K562 (cell line): ENCODE results near the gene CLN5. TPM values are rescaled to one million over a fixed set of nuclear protein-coding genes. Genes with fewer than 3 reads are reported as not detected.

ENCODE experiments used
- ATAC-seq: fragments of 200-7000 bp; cut with Tn5 transposase; 3 replicates; pipeline ENCODE4 v1.9.1; 2020; ENCODE audit warnings: moderate library complexity
- BruUV-seq: library from RNA; stranded (reverse); fragments of 400-500 nt; replicated peaks from 2 replicates; lab custom pipeline; 2021; lab: Mats Ljungman, UMichigan
- CTCF ChIA-PET: fragments of 300-600 bp; formaldehyde crosslinking; extraction: SDS; loops from one replicate; lab custom pipeline; 2021; ENCODE audit warnings: low intra/inter-chr PET ratio; lab: Yijun Ruan, JAX
- POLR2A ChIA-PET: fragments of 300-600, 350-650 bp; sonication (Branson Sonifier 250); formaldehyde crosslinking; extraction: SDS; loops from one replicate; lab custom pipeline; 2021; ENCODE audit warnings: antibody characterized with exemption, inconsistent platforms; lab: Yijun Ruan, JAX
- DNase-seq, 4 experiments: peaks; one replicate each; pipeline versions ENCODE4 v3.0.0 to v3.0.0-alpha.2; 2011 to 2018; ENCODE audit warnings: low spot score in 3 of 4, mixed read lengths in 3 of 4; ENCODE audit errors: extremely low read depth in 1 of 4
- FAIRE-seq: peaks from 2 replicates; lab custom pipeline; 2011; peaks lifted over from hg19 to GRCh38; lab: Jason Lieb, UNC
- H2AFZ ChIP-seq: 2 replicates; pipeline ENCODE4 v1.6.0; 2011; ENCODE audit warnings: low read depth, low read length, control low read depth, inconsistent platforms
- H3K27ac ChIP-seq: fragments of 200-600 bp; 3 replicates; pipeline ENCODE4 v1.8.0; 2011; ENCODE audit warnings: low read depth, mild to moderate bottlenecking, control low read depth, inconsistent platforms, low read length, moderate library complexity, mixed read lengths; ENCODE audit errors: extremely low read depth
- H3K27me3 ChIP-seq, 2 experiments: fragments of 300-600 bp in 1 of 2; 2 replicates in 1 of 2; 3 replicates in 1 of 2; pipeline versions ENCODE4 v1.6.0 to v1.8.0; 2011; ENCODE audit warnings: inconsistent platforms in 2 of 2, low read length in 2 of 2, mild to moderate bottlenecking in 1 of 2, mixed read lengths in 1 of 2, moderate library complexity in 1 of 2; ENCODE audit not compliant: control insufficient read depth in 2 of 2, insufficient read depth in 2 of 2
- H3K36me3 ChIP-seq: fragments of 300-600 bp; 3 replicates; pipeline ENCODE4 v1.8.0; 2011; ENCODE audit warnings: mild to moderate bottlenecking, low read length, inconsistent platforms; ENCODE audit not compliant: control insufficient read depth, insufficient read depth
- H3K4me1 ChIP-seq, 2 experiments: fragments of 200-600 bp in 1 of 2; replicated peaks in 1 of 2; 2 replicates in 1 of 2; 3 replicates in 1 of 2; pipeline versions ENCODE4 v1.5.1 to v1.8.0; 2011; ENCODE audit warnings: inconsistent platforms in 2 of 2, low read length in 2 of 2, mild to moderate bottlenecking in 1 of 2, mixed read lengths in 1 of 2, moderate library complexity in 1 of 2; ENCODE audit not compliant: control insufficient read depth in 2 of 2, insufficient read depth in 2 of 2
- H3K4me2 ChIP-seq: 2 replicates; pipeline ENCODE4 v1.6.1; 2011; ENCODE audit warnings: low read length, control low read depth, inconsistent platforms, mixed read lengths; ENCODE audit not compliant: insufficient read depth
- H3K4me3 ChIP-seq: fragments of 200-600 bp; sonication (generic), shearing (Covaris generic); 2 replicates; pipeline ENCODE4 v1.5.1; 2016; ENCODE audit warnings: control low read depth, inconsistent platforms
- H3K79me2 ChIP-seq: fragments of 200-600 bp; 3 replicates; pipeline ENCODE4 v1.8.0; 2011; ENCODE audit warnings: low read length, inconsistent platforms; ENCODE audit not compliant: control insufficient read depth, insufficient read depth
- H3K9ac ChIP-seq, 2 experiments: 2 replicates each; pipeline versions ENCODE4 v1.6.0 to v1.6.1; 2011; ENCODE audit warnings: low read depth in 2 of 2, low read length in 2 of 2, control low read depth in 1 of 2, inconsistent platforms in 1 of 2, mild to moderate bottlenecking in 1 of 2, mixed read lengths in 1 of 2; ENCODE audit not compliant: insufficient read depth in 1 of 2
- H3K9me1 ChIP-seq: one replicate; pipeline ENCODE4 v1.6.0; 2011; ENCODE audit warnings: inconsistent platforms, mild to moderate bottlenecking, low read length, moderate library complexity; ENCODE audit not compliant: control insufficient read depth, insufficient read depth
- H3K9me3 ChIP-seq: replicated peaks from 2 replicates; pipeline ENCODE4 v1.5.1; 2011; ENCODE audit warnings: low read depth, low read length, inconsistent platforms; ENCODE audit not compliant: control insufficient read depth, insufficient read depth
- H4K20me1 ChIP-seq: replicated peaks from 2 replicates; pipeline ENCODE4 v1.6.1; 2011; ENCODE audit warnings: low read length, inconsistent platforms, mixed read lengths; ENCODE audit not compliant: control insufficient read depth, insufficient read depth
- EP400 ChIP-seq: fragments of 450-650 bp; IDR thresholded peaks from 2 replicates; pipeline ENCODE4 v1.6.1; 2017; ENCODE audit warnings: antibody characterized with exemption, mild to moderate bottlenecking, moderate library complexity
- HDAC6 ChIP-seq: IDR thresholded peaks from 2 replicates; pipeline ENCODE4 v1.6.1; 2012; ENCODE audit warnings: low read depth, mild to moderate bottlenecking, control low read depth, inconsistent platforms, low read length, moderate library complexity
- PHF8 ChIP-seq: fragments of 200-600 bp; sonication (generic); IDR thresholded peaks from 2 replicates; pipeline ENCODE4 v1.6.1; 2012; ENCODE audit warnings: mixed run types, mild to moderate bottlenecking, inconsistent platforms, low read length, moderate library complexity, borderline replicate concordance
- PML ChIP-seq: IDR thresholded peaks from 2 replicates; pipeline ENCODE4 v1.6.1; 2012; ENCODE audit warnings: low read length, inconsistent platforms
- POLR2H ChIP-seq: IDR thresholded peaks from 2 replicates; pipeline ENCODE4 v1.6.1; 2016; ENCODE audit warnings: missing genetic modification characterization, low read depth, mild to moderate bottlenecking, control low read depth, missing compliant biosample characterization, moderate library complexity
- RB1 ChIP-seq: fragments of 450-650 bp; IDR thresholded peaks from 2 replicates; pipeline ENCODE4 v1.6.1; 2017; ENCODE audit warnings: low read depth, mild to moderate bottlenecking
- RBFOX2 ChIP-seq: fragments of 200-400 bp; formaldehyde crosslinking; IDR thresholded peaks from 2 replicates; pipeline ENCODE4 v1.6.1; 2017; ENCODE audit warnings: low read depth, mild to moderate bottlenecking, low read length, moderate library complexity
- SIN3B ChIP-seq: fragments of 450-650 bp; IDR thresholded peaks from 2 replicates; pipeline ENCODE4 v1.6.1; 2017; ENCODE audit warnings: low read depth, mild to moderate bottlenecking, moderate library complexity
- SRSF9 ChIP-seq: fragments of 200-400 bp; formaldehyde crosslinking; IDR thresholded peaks from 2 replicates; pipeline ENCODE4 v1.6.1; 2017; ENCODE audit warnings: low read depth, low read length, borderline replicate concordance
- ZFX ChIP-seq: sonication (generic); formaldehyde crosslinking; IDR thresholded peaks from 2 replicates; pipeline ENCODE4 v1.8.0; 2022; ENCODE audit warnings: mild to moderate bottlenecking, missing genetic modification reagents, moderate library complexity
- ZNF395 ChIP-seq: fragments of 200-800 bp; sonication (Bioruptor generic); IDR thresholded peaks from 2 replicates; pipeline ENCODE4 v1.6.1; 2017; ENCODE audit warnings: missing genetic modification characterization, missing compliant biosample characterization
- ZNF766 ChIP-seq: fragments of 200-800 bp; sonication (Bioruptor generic); conservative IDR thresholded peaks from 2 replicates; pipeline ENCODE4 v1.6.1; 2016; ENCODE audit warnings: missing genetic modification characterization, missing compliant biosample characterization
- WGBS: fragments of 100-300 bp; shearing (Covaris generic); methylation state at CpG from one replicate; pipeline ENCODE4 v1.1.6; 2016; ENCODE audit warnings: low coverage, mixed read lengths; ENCODE audit not compliant: insufficient coverage; ENCODE audit errors: missing lambda C conversion rate; 5-methylcytosine and 5-hydroxymethylcytosine counted together
- in situ Hi-C: fragments of 300-500 bp; cut with MboI; formaldehyde crosslinking; loops from 4 replicates; pipeline ENCODE4 v1.15.0; 2018; ENCODE audit warnings: inconsistent platforms, mixed read lengths
- intact Hi-C: fragments of 100-400 bp; cut with micrococcal nuclease; formaldehyde crosslinking; loops from 2 replicates; pipeline ENCODE4 v1.14.2; 2022
- polyA plus RNA-seq, 8 experiments: library from polyadenylated mRNA; depleted of rRNA in 4 of 8; stranded (reverse) in 5 of 8; unstranded in 3 of 8; fragments of >200 nt; fragmentation: Nextera tagmentation in 2 of 8; fragmentation: Illumina TruSeq in 1 of 8; extraction: Ambion mirVana in 2 of 8; extraction: Trizol in 1 of 8; gene quantifications; 2 replicates each; pipeline versions ENCODE4 v1.2.1 to v1.2.3, GENCODE V29; 2011 to 2014; ENCODE audit warnings: inconsistent platforms in 1 of 8, missing spikeins in 1 of 8
- total RNA-seq, 7 experiments: library from RNA; depleted of rRNA in 6 of 7; stranded (reverse); fragments of >200 nt in 6 of 7; fragmentation: Illumina TruSeq in 2 of 7; extraction: Trizol in 2 of 7; gene quantifications; 2 replicates each; pipeline versions ENCODE4 v1.2.1 to v1.2.3, GENCODE V29; 2011 to 2021; ENCODE audit warnings: low replicate concordance in 1 of 7
- TF ChIP-seq, protein P1 (sequence below): fragments of 250-450 bp; sonication (Bioruptor Pico); IDR thresholded peaks from 2 replicates; pipeline ENCODE4 v1.8.0; 2022; ENCODE audit warnings: inconsistent platforms
- TF ChIP-seq, protein P2 (sequence below): fragments of 200-800 bp; sonication (Bioruptor generic); IDR thresholded peaks from 2 replicates; pipeline ENCODE4 v1.6.1; 2017; ENCODE audit warnings: missing genetic modification characterization, missing compliant biosample characterization

CLN5 gene
- total and polyA plus RNA-seq, 9 of the 15 experiments (the other 6 are each of a cell fraction or from before 2014, with no cell fraction given): 4.6 to 11.5 (median 7.2) TPM

DNA sequence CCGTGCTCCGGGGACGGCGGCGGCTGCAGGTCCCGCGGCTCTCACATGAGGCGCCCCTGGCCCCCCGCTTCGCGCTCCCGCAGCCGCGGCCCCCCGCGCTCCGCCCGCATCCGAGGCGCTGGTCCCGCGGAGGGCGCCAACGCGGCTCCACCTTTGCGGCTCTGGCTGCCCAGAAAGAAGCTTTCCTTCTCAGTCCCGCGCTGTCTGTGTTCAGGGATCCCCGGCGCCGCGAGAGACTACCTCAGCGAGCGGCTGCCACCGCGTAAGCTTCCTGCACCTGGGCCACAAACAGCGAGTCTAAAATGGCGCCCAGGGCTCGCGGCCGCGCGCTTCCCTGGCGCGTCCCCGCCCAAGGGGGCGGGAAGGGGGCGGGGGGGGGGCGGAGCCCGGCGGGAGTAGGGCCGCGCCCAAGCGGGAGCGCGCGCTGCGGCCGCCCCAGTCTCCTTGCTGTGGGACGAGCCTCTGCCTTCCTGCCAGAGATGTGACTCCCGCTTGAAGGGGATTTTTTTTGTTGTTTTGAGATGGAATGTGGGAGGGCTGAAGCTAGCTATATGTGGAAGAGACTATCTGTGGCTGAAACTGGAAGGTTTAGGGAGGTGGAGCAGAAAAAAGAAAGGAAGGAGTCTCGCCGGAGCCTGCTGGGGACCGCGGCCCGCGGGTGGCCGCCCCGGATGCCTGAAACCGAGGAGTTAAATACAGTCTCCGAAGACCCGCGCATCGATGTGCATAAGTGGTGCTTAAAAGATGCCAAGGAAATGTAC, 35.2 kb downstream of the CLN5 start, which contains the start of gene FBXL3:
FBXL3 (minus strand) TSS at position 299 of the 761 bp plus-strand sequence. CDS start 5,299 bp downstream, outside the sequence.
- peak within 1 kb of the TSS; percentile 96 for H3K27ac ChIP-seq
- H2AFZ ChIP-seq: peak within 1 kb of the TSS; percentile 93
- H3K4me3 ChIP-seq: peak within 1 kb of the TSS; percentile 93
- H3K9me3 ChIP-seq: no peaks in the 10 kb centered on the region
- peaks cover 17% of the 10 kb centered on the region; the same call in 1 of the 3 replicates for H3K36me3 ChIP-seq
- FAIRE-seq (no peak), ATAC-seq (peak; percentile 77), DNase-seq (peak; percentile 80 to 86 (median 84))
- 2% methylated on average over 12 of the region's 74 CpGs for WGBS
- peaks cover 44% of the 10 kb centered on the region for H3K79me2 ChIP-seq
- H3K27me3 ChIP-seq: no peaks in the 10 kb centered on the region
- in situ Hi-C loops (loop anchor here (10.0 kb wide), 1 partner anchor 288 kb away; no protein-coding TSS in a partner anchor), intact Hi-C loops (loop anchor here (5.0 kb wide), 1 partner anchor 300 kb away; the partner anchor contains the start of gene MYCBP2)
- no TSS peak for BruUV-seq
- H3K4me2 ChIP-seq: peak within 1 kb of the TSS; percentile 78
- ChIA-PET POLR2A (interaction anchor here (0.6 to 3.0 kb wide), 8 partner anchors 8 to 190 kb away, joined by 3 to 13 read pairs (median 3); no protein-coding TSS in a partner anchor), CTCF (interaction anchor here (0.5 kb wide), 1 partner anchor 48 kb away, joined by 5 read pairs; no protein-coding TSS in a partner anchor)
- H3K9me1 ChIP-seq: peaks cover 5% of the 10 kb centered on the region
- H4K20me1 ChIP-seq: peaks cover 16% of the 10 kb centered on the region
- H3K4me1 ChIP-seq: peaks cover 6 to 8% of the 10 kb centered on the region in 2 experiments; a peak in 4 of 5 replicates
- peak within 1 kb of the TSS; percentile 87 to 96 for H3K9ac ChIP-seq
- TF ChIP-seq SRSF9 (no peak), POLR2H (tag) (peak; percentile 33; the same call in 1 of the 2 replicates), ZNF766 (CRISPR knock-in tag) (peak; percentile 76), EP400 (peak; percentile 49; the same call in 1 of the 2 replicates), PHF8 (peak; percentile 90), ZFX (CRISPR knock-in tag) (peak; percentile 89), PML (peak; percentile 39; the same call in 1 of the 2 replicates), HDAC6 (no peak), SIN3B (peak; percentile 27; the same call in 1 of the 2 replicates), RB1 (peak; percentile 52), RBFOX2 (peak; percentile 88), ZNF395 (CRISPR knock-in tag) (peak; percentile 79)
- TF ChIP-seq, protein P1, sequence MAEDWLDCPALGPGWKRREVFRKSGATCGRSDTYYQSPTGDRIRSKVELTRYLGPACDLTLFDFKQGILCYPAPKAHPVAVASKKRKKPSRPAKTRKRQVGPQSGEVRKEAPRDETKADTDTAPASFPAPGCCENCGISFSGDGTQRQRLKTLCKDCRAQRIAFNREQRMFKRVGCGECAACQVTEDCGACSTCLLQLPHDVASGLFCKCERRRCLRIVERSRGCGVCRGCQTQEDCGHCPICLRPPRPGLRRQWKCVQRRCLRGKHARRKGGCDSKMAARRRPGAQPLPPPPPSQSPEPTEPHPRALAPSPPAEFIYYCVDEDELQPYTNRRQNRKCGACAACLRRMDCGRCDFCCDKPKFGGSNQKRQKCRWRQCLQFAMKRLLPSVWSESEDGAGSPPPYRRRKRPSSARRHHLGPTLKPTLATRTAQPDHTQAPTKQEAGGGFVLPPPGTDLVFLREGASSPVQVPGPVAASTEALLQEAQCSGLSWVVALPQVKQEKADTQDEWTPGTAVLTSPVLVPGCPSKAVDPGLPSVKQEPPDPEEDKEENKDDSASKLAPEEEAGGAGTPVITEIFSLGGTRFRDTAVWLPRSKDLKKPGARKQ (CRISPR knock-in tag): no peak
- TF ChIP-seq, protein P2, sequence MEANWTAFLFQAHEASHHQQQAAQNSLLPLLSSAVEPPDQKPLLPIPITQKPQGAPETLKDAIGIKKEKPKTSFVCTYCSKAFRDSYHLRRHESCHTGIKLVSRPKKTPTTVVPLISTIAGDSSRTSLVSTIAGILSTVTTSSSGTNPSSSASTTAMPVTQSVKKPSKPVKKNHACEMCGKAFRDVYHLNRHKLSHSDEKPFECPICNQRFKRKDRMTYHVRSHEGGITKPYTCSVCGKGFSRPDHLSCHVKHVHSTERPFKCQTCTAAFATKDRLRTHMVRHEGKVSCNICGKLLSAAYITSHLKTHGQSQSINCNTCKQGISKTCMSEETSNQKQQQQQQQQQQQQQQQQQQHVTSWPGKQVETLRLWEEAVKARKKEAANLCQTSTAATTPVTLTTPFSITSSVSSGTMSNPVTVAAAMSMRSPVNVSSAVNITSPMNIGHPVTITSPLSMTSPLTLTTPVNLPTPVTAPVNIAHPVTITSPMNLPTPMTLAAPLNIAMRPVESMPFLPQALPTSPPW: peak; percentile 89
